SK-N-MC (cell line): ENCODE measurements around the gene REXO5.
"Not testable (repeated sequence)": the region's sequence is repeated elsewhere in the genome, so short reads cannot be mapped to it uniquely, and the experiment has no call there.

Source experiments
- DNase-seq: peaks from one replicate; pipeline ENCODE4 v3.0.0-alpha.2; 2011; ENCODE audit warnings: low read depth, low spot score
- H3K27ac ChIP-seq: fragments of 200-600 bp; sonication (generic); 2 replicates; pipeline ENCODE4 v1.5.1; 2016; ENCODE audit warnings: mixed run types
- H3K36me3 ChIP-seq: fragments of 200-600 bp; sonication (generic); 2 replicates; pipeline ENCODE4 v1.6.1; 2017; ENCODE audit warnings: antibody characterized with exemption, low read length, mixed read lengths; ENCODE audit not compliant: insufficient read depth
- H3K4me3 ChIP-seq: fragments of 200-600 bp; sonication (generic); 2 replicates; pipeline ENCODE4 v1.5.1; 2016
- H3K9ac ChIP-seq: fragments of 200-600 bp; sonication (generic); 2 replicates; pipeline ENCODE4 v1.8.0; 2017; ENCODE audit warnings: mixed run types, mixed read lengths; ENCODE audit not compliant: insufficient read length
- H3K9me3 ChIP-seq: fragments of 200-600 bp; sonication (generic); 2 replicates; pipeline ENCODE4 v1.6.1; 2017; ENCODE audit warnings: low read depth, mild to moderate bottlenecking, antibody characterized with exemption, low read length, moderate library complexity, mixed read lengths
- EZH2 ChIP-seq: fragments of 200-600 bp; sonication (generic); IDR thresholded peaks from one replicate; pipeline ENCODE4 v1.6.1; 2017; ENCODE audit warnings: antibody characterized with exemption
- FOXP2 ChIP-seq: optimal IDR thresholded peaks from 2 replicates; pipeline ENCODE3; 2011; ENCODE audit warnings: mild to moderate bottlenecking, moderate library complexity; ENCODE audit not compliant: insufficient read depth; ENCODE audit errors: extremely low read length, control extremely low read depth
- POLR2AphosphoS5 ChIP-seq: IDR thresholded peaks from 2 replicates; pipeline ENCODE4 v1.6.1; 2012; ENCODE audit warnings: mild to moderate bottlenecking, low read depth, low read length, borderline replicate concordance

REXO5 gene

GRCh38 chr16:20850981-20851380, 44.7 kb downstream of the REXO5 start:
- no peak overlapping the region for H3K27ac ChIP-seq
- no peak for DNase-seq
- TF ChIP-seq POLR2AphosphoS5 (no peak), EZH2 (no peak), FOXP2 (no peak)
- H3K9ac ChIP-seq = no peak overlapping the region
- no peaks in the 10 kb centered on the region for H3K36me3 ChIP-seq
- H3K9me3 ChIP-seq = no peaks in the 10 kb centered on the region
- H3K4me3 ChIP-seq = no peak overlapping the region

- no peaks in the 10 kb centered on the region for H3K36me3 ChIP-seq
- no peak overlapping the region for H3K4me3 ChIP-seq
- DNase-seq = no peak
- H3K9me3 ChIP-seq = no peaks in the 10 kb centered on the region
- no peak for TF ChIP-seq POLR2AphosphoS5
- no peak for TF ChIP-seq FOXP2
- no peak overlapping the region for H3K9ac ChIP-seq
- H3K27ac ChIP-seq = no peak overlapping the region
These were observed 45.3 kb downstream of the REXO5 start for GRCh38 chr16:20851601-20852000.

- DNase-seq = no peak
- no peak overlapping the region for H3K27ac ChIP-seq
- H3K9me3 ChIP-seq = no peaks in the 10 kb centered on the region
- H3K4me3 ChIP-seq = no peak overlapping the region
- no peak for TF ChIP-seq EZH2
- no peak for TF ChIP-seq POLR2AphosphoS5
- no peak for TF ChIP-seq FOXP2
- H3K36me3 ChIP-seq = no peaks in the 10 kb centered on the region
- no peak overlapping the region for H3K9ac ChIP-seq
These were observed 46.8 kb downstream of the REXO5 start for GRCh38 chr16:20853143-20853542.

- H3K4me3 ChIP-seq = no peak overlapping the region
- DNase-seq = no peak
- H3K9me3 ChIP-seq = no peaks in the 10 kb centered on the region
- H3K27ac ChIP-seq = no peak overlapping the region
- no peaks in the 10 kb centered on the region for H3K36me3 ChIP-seq
- TF ChIP-seq FOXP2 = no peak
- TF ChIP-seq EZH2 = no peak
- no peak for TF ChIP-seq POLR2AphosphoS5
- H3K9ac ChIP-seq = no peak overlapping the region
These were observed 47.8 kb downstream of the REXO5 start for GRCh38 chr16:20853981-20854620.

- Histone ChIP-seq H3K36me3 (peaks cover 4% of the 10 kb centered on the region; the same call in 1 of the 2 replicates), H3K9me3 (no peaks in the 10 kb centered on the region), H3K4me3 (no peak overlapping the region), H3K27ac (no peak overlapping the region), H3K9ac (no peak overlapping the region)
- TF ChIP-seq POLR2AphosphoS5 (no peak), EZH2 (no peak), FOXP2 (no peak)
- DNase-seq = no peak
These were observed 48.6 kb downstream of the REXO5 start for GRCh38 chr16:20854963-20855362.

- H3K9me3 ChIP-seq = no peaks in the 10 kb centered on the region
- no peak overlapping the region for H3K9ac ChIP-seq
- TF ChIP-seq POLR2AphosphoS5 (no peak), EZH2 (no peak), FOXP2 (no peak)
- no peak for DNase-seq
- H3K36me3 ChIP-seq = peaks cover 6% of the 10 kb centered on the region; the same call in 1 of the 2 replicates
- H3K27ac ChIP-seq = no peak overlapping the region
- H3K4me3 ChIP-seq = no peak overlapping the region
These were observed 51.0 kb downstream of the REXO5 start for GRCh38 chr16:20857281-20857680.

- peaks cover 6% of the 10 kb centered on the region; the same call in 1 of the 2 replicates for H3K36me3 ChIP-seq
- no peak overlapping the region for H3K4me3 ChIP-seq
- DNase-seq = no peak
- TF ChIP-seq EZH2 = no peak
- TF ChIP-seq POLR2AphosphoS5 = no peak
- TF ChIP-seq FOXP2 = no peak
- no peak overlapping the region for H3K9ac ChIP-seq
- no peaks in the 10 kb centered on the region for H3K9me3 ChIP-seq
- H3K27ac ChIP-seq = no peak overlapping the region
These were observed 52.9 kb downstream of the REXO5 start for GRCh38 chr16:20859229-20859628.

- no peak for DNase-seq
- Histone ChIP-seq H3K36me3 (peaks cover 6% of the 10 kb centered on the region; the same call in 1 of the 2 replicates), H3K9ac (no peak overlapping the region), H3K27ac (no peak overlapping the region), H3K9me3 (no peaks in the 10 kb centered on the region), H3K4me3 (no peak overlapping the region)
- TF ChIP-seq EZH2 = no peak
- no peak for TF ChIP-seq FOXP2
- TF ChIP-seq POLR2AphosphoS5 = no peak
These were observed 53.4 kb downstream of the REXO5 start for GRCh38 chr16:20859699-20860098.

GRCh38 chr16:20860361-20860760, 54.0 kb downstream of the REXO5 start:
- Histone ChIP-seq H3K9me3 (no peaks in the 10 kb centered on the region), H3K27ac (no peak overlapping the region), H3K4me3 (no peak overlapping the region), H3K36me3 (peaks cover 6% of the 10 kb centered on the region; the same call in 1 of the 2 replicates), H3K9ac (no peak overlapping the region)
- no peak for DNase-seq
- TF ChIP-seq EZH2 = no peak
- no peak for TF ChIP-seq FOXP2
- no peak for TF ChIP-seq POLR2AphosphoS5

GRCh38 chr16:20860995-20861394, 54.7 kb downstream of the REXO5 start:
- not testable (repeated sequence) for DNase-seq, H3K4me3 ChIP-seq, H3K9me3 ChIP-seq, H3K9ac ChIP-seq, H3K36me3 ChIP-seq, H3K27ac ChIP-seq
